DMS153 treated with DMSO at 0.1 percent for 48 hours (cell line): ENCODE results near the gene TRPC4AP.
"Not testable (repeated sequence)": the region's sequence is repeated elsewhere in the genome, so short reads cannot be mapped to it uniquely, and the experiment has no call there.

Experiments used
- DNase-seq: peaks from one replicate; lab custom pipeline; 2025; ENCODE audit not compliant: unreplicated experiment; lab: John Stamatoyannopoulos, UW

The TRPC4AP gene

GRCh38 chr20:35106827-35107380 lies 14.3 kb upstream of the TRPC4AP start:
- no peak for DNase-seq

GRCh38 chr20:35104685-35105295 lies 12.2 kb upstream of the TRPC4AP start:
- no peak for DNase-seq

GRCh38 chr20:35101620-35102019 lies 9.0 kb upstream of the TRPC4AP start:
- DNase-seq: no peak

GRCh38 chr20:35093267-35093884 lies 769 bp upstream of the TRPC4AP start:
- DNase-seq: no peak

- DNase-seq: no peak
Measured at GRCh38 chr20:35091816-35092523, 637 bp downstream of the TRPC4AP start.

- no peak for DNase-seq
Measured at GRCh38 chr20:35088231-35089145, 4.1 kb downstream of the TRPC4AP start.

GRCh38 chr20:35087791-35088190 lies 4.8 kb downstream of the TRPC4AP start:
- no peak for DNase-seq

- DNase-seq: no peak
Measured at GRCh38 chr20:35087355-35087754, 5.3 kb downstream of the TRPC4AP start.

- DNase-seq: no peak
Measured at GRCh38 chr20:35085477-35086225, 7.0 kb downstream of the TRPC4AP start.

- no peak for DNase-seq
Measured at GRCh38 chr20:35084998-35085397, 7.6 kb downstream of the TRPC4AP start.

- not testable (repeated sequence) for DNase-seq
Measured at GRCh38 chr20:35080348-35080642, 12.3 kb downstream of the TRPC4AP start.

GRCh38 chr20:35079472-35080347 lies 12.9 kb downstream of the TRPC4AP start:
- DNase-seq: no peak

- DNase-seq: no peak
Measured at GRCh38 chr20:35077872-35078271, 14.7 kb downstream of the TRPC4AP start.

- no peak for DNase-seq
Measured at GRCh38 chr20:35077341-35077740, 15.3 kb downstream of the TRPC4AP start.

GRCh38 chr20:35071436-35072153 lies 21.0 kb downstream of the TRPC4AP start:
- DNase-seq: not testable (repeated sequence)

GRCh38 chr20:35066194-35066593 lies 26.4 kb downstream of the TRPC4AP start:
- DNase-seq: no peak

GRCh38 chr20:35065181-35065580 lies 27.4 kb downstream of the TRPC4AP start:
- DNase-seq: no peak

- DNase-seq: no peak
Measured at GRCh38 chr20:35063168-35063567, 29.4 kb downstream of the TRPC4AP start.

GRCh38 chr20:35062478-35062877 lies 30.1 kb downstream of the TRPC4AP start:
- DNase-seq: no peak
